Adipocyte (in vitro differentiated cells): ENCODE measurements around the gene PHC2.
A peak's percentile ranks its signal among the peaks of the same experiment; 100 is the strongest.

ENCODE experiments used
- DNase-seq: peaks from one replicate; pipeline ENCODE4 v3.0.0-alpha.2; 2015; ENCODE audit warnings: low read depth
- H3K27me3 ChIP-seq: replicated peaks from 2 replicates; pipeline ENCODE4 v1.7.0; 2013; ENCODE audit warnings: mild to moderate bottlenecking, low read length, moderate library complexity; ENCODE audit not compliant: control insufficient read depth, insufficient read depth
- H3K36me3 ChIP-seq: 2 replicates; pipeline ENCODE4 v1.7.0; 2013; ENCODE audit warnings: low read length, mild to moderate bottlenecking, moderate library complexity; ENCODE audit not compliant: control insufficient read depth, insufficient read depth, severe bottlenecking
- H3K4me1 ChIP-seq: 2 replicates; pipeline ENCODE4 v1.7.0; 2013; ENCODE audit warnings: mild to moderate bottlenecking, low read length, moderate library complexity; ENCODE audit not compliant: control insufficient read depth, insufficient read depth
- H3K4me3 ChIP-seq: 2 replicates; pipeline ENCODE4 v1.7.0; 2013; ENCODE audit warnings: mild to moderate bottlenecking, low read length, moderate library complexity
- H3K9ac ChIP-seq: 2 replicates; pipeline ENCODE4 v1.7.0; 2013; ENCODE audit warnings: mild to moderate bottlenecking, low read length, moderate library complexity
- H3K9me3 ChIP-seq: 2 replicates; pipeline ENCODE4 v1.7.0; 2013; ENCODE audit warnings: mild to moderate bottlenecking, low read length, moderate library complexity; ENCODE audit not compliant: control insufficient read depth

Gene PHC2

DNA sequence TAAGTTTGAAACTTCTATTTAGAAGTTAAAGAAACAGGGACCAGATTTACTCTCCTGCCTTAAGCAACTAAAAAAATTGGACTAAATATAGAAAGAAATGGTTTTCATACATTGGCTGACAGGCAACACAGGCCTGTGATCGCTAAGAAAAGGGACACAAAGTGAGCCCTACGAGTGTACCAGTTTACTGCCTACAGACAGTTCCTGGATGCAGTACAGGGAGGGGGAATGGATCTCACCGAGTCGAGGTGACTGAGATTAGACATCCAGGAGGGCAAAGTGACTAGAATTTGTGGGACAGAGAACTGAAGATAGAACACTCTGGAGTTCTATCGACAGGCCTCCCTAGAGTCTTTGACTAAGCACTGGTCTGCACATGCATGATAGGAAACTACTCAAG is 16.0 kb downstream of the PHC2 start:
- H3K4me1 ChIP-seq: peaks cover 11% of the 10 kb centered on the region
- no peaks in the 10 kb centered on the region for H3K27me3 ChIP-seq
- H3K36me3 ChIP-seq: peaks cover 7% of the 10 kb centered on the region
- no peak for DNase-seq
- H3K9me3 ChIP-seq: peaks cover 37% of the 10 kb centered on the region
- H3K9ac ChIP-seq: no peak overlapping the region
- peak overlapping the region; percentile 27 for H3K4me3 ChIP-seq

DNA sequence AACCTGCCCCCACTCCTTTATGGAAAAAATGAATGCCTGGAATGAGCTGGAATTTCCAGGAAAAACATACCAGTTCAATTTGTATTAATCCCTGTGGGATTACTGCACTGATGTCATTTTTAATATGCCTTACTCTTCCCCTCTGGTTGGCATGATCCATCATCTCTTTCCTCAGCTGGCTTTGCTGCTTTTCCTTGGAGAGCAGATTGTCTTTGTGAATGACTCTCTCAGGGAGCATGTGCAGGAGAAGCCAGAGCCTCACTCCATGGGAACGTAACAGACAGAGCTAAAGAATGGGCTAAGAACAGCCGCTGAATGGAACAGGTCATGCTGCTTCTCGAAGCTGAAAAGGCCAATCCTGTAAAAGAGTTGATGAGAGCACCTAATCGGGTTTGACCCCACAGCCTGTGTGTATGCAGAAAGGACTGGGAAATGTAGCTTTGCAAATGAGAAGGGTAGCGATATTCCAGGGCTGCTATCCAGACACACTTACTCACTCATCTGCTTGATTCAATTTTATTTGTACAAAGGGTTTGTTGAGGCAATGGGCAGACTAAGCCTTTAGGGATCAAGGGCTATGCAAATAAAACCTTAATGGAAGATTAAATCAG is 20.7 kb downstream of the PHC2 start:
- peak overlapping the region; percentile 31 for H3K9ac ChIP-seq
- peak; percentile 42 for DNase-seq
- H3K36me3 ChIP-seq: no peaks in the 10 kb centered on the region
- H3K4me1 ChIP-seq: peaks cover 16% of the 10 kb centered on the region
- H3K4me3 ChIP-seq: peak overlapping the region; percentile 61
- H3K9me3 ChIP-seq: peaks cover 12% of the 10 kb centered on the region
- H3K27me3 ChIP-seq: no peaks in the 10 kb centered on the region

DNA sequence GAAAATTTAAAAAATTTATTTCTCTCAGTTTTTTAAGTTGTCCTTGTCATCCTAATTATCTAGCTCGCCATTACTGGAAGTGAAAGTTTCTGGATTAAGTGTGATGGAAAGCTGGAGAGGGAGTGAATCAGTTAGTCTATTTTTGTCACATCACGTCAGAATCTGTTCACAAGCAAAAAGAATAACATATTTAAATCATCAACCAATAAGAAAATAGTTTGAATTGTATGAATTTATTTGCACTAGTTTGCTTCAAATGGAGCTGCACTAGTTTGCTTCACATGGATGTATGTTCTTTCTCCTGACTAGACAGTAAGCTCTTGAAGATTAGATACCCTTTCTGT is 22.8 kb downstream of the PHC2 start:
- Histone ChIP-seq H3K4me1 (peaks cover 16% of the 10 kb centered on the region), H3K36me3 (no peaks in the 10 kb centered on the region), H3K4me3 (no peak overlapping the region)

DNA sequence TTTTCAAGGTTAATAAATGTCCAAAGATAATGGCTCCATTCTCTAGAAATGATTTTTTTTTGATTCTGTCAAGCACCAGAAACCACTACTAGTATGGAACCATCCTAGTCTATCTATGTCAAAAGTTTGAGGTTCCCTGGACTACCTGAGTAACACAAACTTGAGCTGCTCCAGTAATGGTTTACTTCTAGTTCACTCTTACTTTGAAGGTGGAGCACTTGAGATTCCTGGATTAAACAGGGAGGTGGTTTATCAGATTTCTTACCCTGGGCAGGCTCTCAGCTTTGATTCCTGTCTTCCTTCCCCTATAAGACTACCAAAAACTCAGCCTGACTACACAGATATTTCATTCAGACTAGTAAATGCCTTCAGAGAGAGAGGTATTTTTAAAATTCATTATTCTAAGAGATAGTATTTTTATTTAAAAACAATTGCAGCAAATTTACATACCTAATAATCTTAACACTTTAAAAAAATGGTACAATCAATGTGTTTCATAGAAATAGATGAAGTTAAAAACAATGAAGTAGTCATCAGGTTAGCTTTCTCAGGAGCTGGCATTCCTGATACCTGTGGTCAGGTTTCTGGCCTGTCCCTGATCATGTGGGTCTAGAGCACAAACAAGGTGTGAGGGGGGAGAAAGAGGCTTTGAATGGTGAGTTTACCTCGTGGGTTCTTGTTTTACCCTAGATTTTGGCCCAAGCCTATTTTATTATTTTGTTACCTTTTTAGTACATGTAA is 23.4 kb downstream of the PHC2 start:
- Histone ChIP-seq H3K4me3 (no peak overlapping the region), H3K9me3 (peaks cover 9% of the 10 kb centered on the region), H3K9ac (no peak overlapping the region), H3K4me1 (peaks cover 16% of the 10 kb centered on the region), H3K27me3 (no peaks in the 10 kb centered on the region), H3K36me3 (no peaks in the 10 kb centered on the region)
- no peak for DNase-seq

More for the DNA sequence above, 22.8 kb downstream of the PHC2 start:
- H3K27me3 ChIP-seq: no peaks in the 10 kb centered on the region
- H3K9ac ChIP-seq: no peak overlapping the region
- no peak for DNase-seq
- H3K9me3 ChIP-seq: peaks cover 9% of the 10 kb centered on the region

DNA sequence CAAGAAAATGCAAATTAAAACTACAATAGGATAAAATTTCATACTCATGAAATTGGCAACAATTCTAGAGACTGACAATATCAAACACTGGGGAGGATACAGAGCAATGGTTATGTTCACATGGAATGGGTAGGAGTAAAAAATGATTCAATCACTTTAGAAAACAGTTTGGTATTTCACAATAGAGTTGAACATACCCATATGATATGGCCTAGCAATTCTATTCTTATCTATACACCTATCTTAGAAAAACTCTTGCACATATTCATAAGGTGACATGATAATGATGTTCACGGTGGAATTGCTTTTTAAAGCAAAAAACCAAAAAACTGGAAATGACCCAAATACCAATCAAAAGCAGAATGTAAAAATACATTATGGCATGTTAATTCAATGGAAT is 28.7 kb downstream of the PHC2 start:
- H3K9ac ChIP-seq: no peak overlapping the region
- H3K9me3 ChIP-seq: peaks cover 9% of the 10 kb centered on the region
- DNase-seq: no peak
- peaks cover 6% of the 10 kb centered on the region for H3K36me3 ChIP-seq
- peaks cover 25% of the 10 kb centered on the region for H3K4me1 ChIP-seq
- H3K27me3 ChIP-seq: no peaks in the 10 kb centered on the region
- no peak overlapping the region for H3K4me3 ChIP-seq

DNA sequence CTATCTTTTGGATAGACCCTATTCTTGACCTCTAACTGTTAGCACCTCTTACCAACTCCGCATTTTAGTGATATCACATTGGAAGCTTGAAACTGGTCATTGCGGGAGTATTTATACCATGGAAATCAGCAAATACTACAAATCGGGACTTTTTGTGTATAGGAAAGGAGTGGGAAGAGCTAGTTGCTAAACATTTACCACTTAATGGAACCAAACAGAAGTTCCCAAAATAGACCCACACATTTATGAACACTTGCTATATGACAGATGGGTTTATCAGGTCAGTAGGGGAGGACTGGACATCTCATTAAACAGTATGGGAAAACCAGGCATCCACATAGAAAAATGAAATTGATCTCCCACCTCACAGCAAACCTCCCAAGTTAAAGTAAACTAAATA is 29.4 kb downstream of the PHC2 start:
- DNase-seq: no peak

DNA sequence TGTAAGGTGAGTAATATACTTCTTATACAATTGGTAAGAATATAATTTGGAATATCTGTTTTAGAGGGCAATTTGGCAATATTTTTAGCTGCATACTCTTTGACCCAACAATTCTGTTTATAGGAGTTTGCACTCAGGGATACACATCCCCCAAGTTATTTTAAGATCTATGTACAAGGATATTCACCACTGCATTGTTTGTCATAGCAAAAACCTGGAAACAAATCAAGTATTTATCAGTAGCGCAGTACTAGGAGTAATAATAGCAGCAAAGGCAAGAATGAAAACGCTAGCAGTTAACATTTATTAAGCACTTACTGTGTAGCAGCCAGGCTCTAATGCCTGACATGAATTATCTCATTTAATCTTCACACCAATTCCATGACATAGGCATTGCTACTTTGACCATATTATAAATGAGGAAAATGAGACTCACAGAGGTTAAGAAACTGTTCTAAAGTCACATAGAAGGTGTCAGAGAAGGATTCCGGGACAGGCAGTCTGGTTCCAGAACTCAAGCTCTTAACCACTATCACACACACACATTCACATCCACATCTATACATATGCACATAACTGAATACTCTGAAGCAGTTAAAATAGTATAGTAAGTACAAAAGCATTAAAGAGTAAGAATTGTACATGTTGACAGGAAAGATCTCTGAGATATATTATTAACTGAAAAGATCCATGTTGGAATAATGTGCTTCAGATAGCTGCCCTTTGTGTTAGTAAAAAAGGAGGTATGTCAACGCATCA is 30.6 kb downstream of the PHC2 start:
- no peak overlapping the region for H3K4me3 ChIP-seq
- H3K9ac ChIP-seq: no peak overlapping the region

More for the DNA sequence above, 29.4 kb downstream of the PHC2 start:
- Histone ChIP-seq H3K4me3 (no peak overlapping the region), H3K4me1 (peaks cover 25% of the 10 kb centered on the region), H3K36me3 (peaks cover 6% of the 10 kb centered on the region), H3K27me3 (no peaks in the 10 kb centered on the region), H3K9me3 (peaks cover 5% of the 10 kb centered on the region), H3K9ac (no peak overlapping the region)

DNA sequence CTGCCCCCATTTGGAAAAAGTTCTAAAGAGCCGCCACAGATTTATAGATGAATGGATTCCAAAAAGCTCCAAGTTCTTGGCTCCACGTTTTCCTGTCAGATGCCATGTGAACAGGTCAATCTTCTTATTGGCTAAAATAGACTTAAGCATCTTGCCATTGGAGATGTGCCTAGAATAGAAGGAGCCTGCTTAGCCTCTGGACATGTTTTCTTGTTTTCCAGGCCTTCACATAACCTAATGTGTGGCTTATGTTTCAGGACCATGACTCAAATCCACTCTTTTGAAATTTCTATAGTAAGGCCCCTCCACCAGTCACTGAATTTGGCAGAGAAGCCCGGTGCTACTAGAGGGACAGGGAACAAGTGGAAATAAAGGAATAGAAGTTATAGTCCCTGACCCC is 31.5 kb downstream of the PHC2 start:
- no peak overlapping the region for H3K9ac ChIP-seq
- no peaks in the 10 kb centered on the region for H3K27me3 ChIP-seq
- H3K9me3 ChIP-seq: no peaks in the 10 kb centered on the region
- no peak overlapping the region for H3K4me3 ChIP-seq
- H3K36me3 ChIP-seq: peaks cover 6% of the 10 kb centered on the region
- H3K4me1 ChIP-seq: peaks cover 32% of the 10 kb centered on the region
- no peak for DNase-seq

More for the DNA sequence above, 30.6 kb downstream of the PHC2 start:
- Histone ChIP-seq H3K4me1 (peaks cover 25% of the 10 kb centered on the region), H3K36me3 (peaks cover 6% of the 10 kb centered on the region), H3K27me3 (no peaks in the 10 kb centered on the region), H3K9me3 (no peaks in the 10 kb centered on the region)
- no peak for DNase-seq

DNA sequence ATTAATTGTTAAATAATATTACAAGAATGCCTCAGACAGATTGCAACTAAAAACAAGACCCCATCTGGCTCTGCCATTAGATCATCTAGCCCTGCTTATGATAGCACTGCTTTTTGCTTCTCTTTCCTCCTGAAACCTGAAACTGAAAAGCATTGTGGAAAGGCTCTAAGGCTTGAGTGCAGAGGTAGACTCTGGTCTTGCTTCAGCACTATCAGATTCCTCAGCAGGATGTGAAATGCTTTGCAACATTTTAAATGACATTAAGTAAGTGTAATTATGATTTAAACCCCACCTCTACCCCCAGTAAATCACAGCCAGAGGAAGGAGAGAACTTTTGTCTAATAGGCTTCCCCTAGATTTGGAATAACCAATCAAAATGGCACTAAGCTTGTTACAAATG is 32.9 kb downstream of the PHC2 start:
- H3K9me3 ChIP-seq: no peaks in the 10 kb centered on the region
- no peaks in the 10 kb centered on the region for H3K27me3 ChIP-seq
- no peak for DNase-seq
- no peak overlapping the region for H3K9ac ChIP-seq
- no peak overlapping the region for H3K4me3 ChIP-seq
- peaks cover 46% of the 10 kb centered on the region for H3K4me1 ChIP-seq
- H3K36me3 ChIP-seq: peaks cover 6% of the 10 kb centered on the region

DNA sequence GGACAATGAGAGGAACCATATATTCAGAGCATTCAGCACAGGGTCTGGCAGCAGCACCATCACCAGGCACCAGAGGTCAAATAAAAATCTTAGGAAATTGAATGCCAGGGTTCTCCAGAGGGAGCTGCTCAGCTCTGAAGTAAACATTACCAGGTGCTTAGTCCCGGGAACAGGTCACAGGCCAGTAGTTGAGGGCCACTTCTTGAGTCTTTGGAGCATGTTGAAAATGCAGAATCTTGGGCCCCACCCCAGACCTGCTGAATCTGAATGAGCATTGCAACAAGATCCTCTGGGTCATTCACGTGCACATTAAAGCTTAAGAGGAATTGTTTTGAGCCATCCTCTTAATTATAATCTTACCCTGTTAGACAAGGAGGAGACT is 33.8 kb downstream of the PHC2 start:
- peaks cover 6% of the 10 kb centered on the region for H3K36me3 ChIP-seq
- no peak overlapping the region for H3K4me3 ChIP-seq
- H3K9me3 ChIP-seq: no peaks in the 10 kb centered on the region
- H3K27me3 ChIP-seq: no peaks in the 10 kb centered on the region
- peaks cover 53% of the 10 kb centered on the region for H3K4me1 ChIP-seq
- DNase-seq: no peak
- no peak overlapping the region for H3K9ac ChIP-seq
